Activated CD8-positive, alpha-beta memory T cell treated with anti-CD3 and anti-CD28 coated beads, Interleukin-2, amount 50 U/mL, for 24 hours (primary cell): ENCODE results near the gene MCUR1.
"Not testable (repeated sequence)": the region's sequence is repeated elsewhere in the genome, so short reads cannot be mapped to it uniquely, and the experiment has no call there.

Experiments used
- DNase-seq: peaks from one replicate; pipeline ENCODE4 v3.0.0-alpha.2; 2020; ENCODE audit errors: extremely low read depth

The MCUR1 gene

GRCh38 chr6:13828656-13829301 is 14.4 kb upstream of the MCUR1 start:
- DNase-seq = not testable (repeated sequence)

- DNase-seq = no peak
Measured at GRCh38 chr6:13827032-13827431, 12.7 kb upstream of the MCUR1 start.

- no peak for DNase-seq
Measured at GRCh38 chr6:13825871-13826270, 11.5 kb upstream of the MCUR1 start.

GRCh38 chr6:13818341-13818740 is 4.0 kb upstream of the MCUR1 start:
- no peak for DNase-seq

GRCh38 chr6:13814938-13815575 is 700 bp upstream of the MCUR1 start:
- no peak for DNase-seq

- no peak for DNase-seq
Measured at GRCh38 chr6:13813621-13814175, 659 bp downstream of the MCUR1 start.

- DNase-seq = no peak
Measured at GRCh38 chr6:13813026-13813425, 1.3 kb downstream of the MCUR1 start.

- no peak for DNase-seq
Measured at GRCh38 chr6:13812359-13812642, 2.1 kb downstream of the MCUR1 start.

- no peak for DNase-seq
Measured at GRCh38 chr6:13811627-13812358, 2.6 kb downstream of the MCUR1 start.

- DNase-seq = no peak
Measured at GRCh38 chr6:13810688-13811446, 3.5 kb downstream of the MCUR1 start.

- DNase-seq = no peak
Measured at GRCh38 chr6:13808801-13809200, 5.6 kb downstream of the MCUR1 start.

GRCh38 chr6:13807696-13808095 is 6.7 kb downstream of the MCUR1 start:
- DNase-seq = no peak

GRCh38 chr6:13803581-13803980 is 10.8 kb downstream of the MCUR1 start:
- no peak for DNase-seq

- no peak for DNase-seq
Measured at GRCh38 chr6:13800615-13801014, 13.7 kb downstream of the MCUR1 start.

- DNase-seq = no peak
Measured at GRCh38 chr6:13796781-13797180, 17.6 kb downstream of the MCUR1 start.

GRCh38 chr6:13795041-13795750 is 19.2 kb downstream of the MCUR1 start:
- peak; percentile 76 for DNase-seq

- DNase-seq = no peak
Measured at GRCh38 chr6:13794184-13794583, 20.2 kb downstream of the MCUR1 start.

GRCh38 chr6:13789746-13790145 is 24.6 kb downstream of the MCUR1 start:
- no peak for DNase-seq

GRCh38 chr6:13788820-13789219 is 25.5 kb downstream of the MCUR1 start:
- no peak for DNase-seq

- no peak for DNase-seq
Measured at GRCh38 chr6:13787137-13787536, 27.2 kb downstream of the MCUR1 start.

- DNase-seq = not testable (repeated sequence)
Measured at GRCh38 chr6:13780162-13780561, 34.2 kb downstream of the MCUR1 start.

GRCh38 chr6:13778028-13778427 is 36.3 kb downstream of the MCUR1 start:
- DNase-seq = no peak
